Measurements from ENCODE around the gene IL17C. TPM values are rescaled to one million over a fixed set of nuclear protein-coding genes. Genes with fewer than 3 reads are reported as not detected.

The IL17C gene
- total and polyA plus RNA-seq, 10 of the 15 experiments (the other 5 are each of a cell fraction or from before 2014, with no cell fraction given): not detected

DNA sequence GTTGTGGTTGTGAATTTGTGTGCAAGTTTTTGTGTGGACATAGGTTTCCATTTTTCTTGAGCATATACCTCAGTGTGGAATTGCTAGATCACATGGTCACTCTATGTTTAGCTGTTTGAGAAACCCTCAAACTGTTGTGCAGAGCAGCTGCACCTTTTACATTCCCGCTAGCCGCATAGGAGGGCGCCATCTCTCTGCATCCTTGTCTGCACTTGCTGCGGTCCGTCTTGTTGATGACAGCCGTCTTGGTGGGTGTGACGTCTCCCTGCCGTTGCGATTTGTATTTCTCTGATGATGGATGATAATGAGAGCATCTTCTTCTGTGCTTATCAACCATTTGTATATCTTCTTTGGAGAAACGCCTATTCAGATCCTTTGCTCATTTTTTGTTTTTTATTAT lies 25.1 kb upstream of the IL17C start:
- ChIA-PET POLR2A (no interaction called here), RAD21 (ENCODE audit: unreplicated experiment) (no interaction called here), SMC1A (ENCODE audit: uncharacterized antibody, unreplicated experiment) (no interaction called here), CTCF (interaction anchor here (0.8 kb wide), 2 partner anchors 13 to 124 kb away, joined by 3 to 4 read pairs; no protein-coding TSS in a partner anchor)
- no peaks in the 10 kb centered on the region for H3K79me2 ChIP-seq (ENCODE audit: control insufficient read depth, insufficient read depth, low read length)
- no peak overlapping the region for H3K4me2 ChIP-seq (ENCODE audit: control insufficient read depth, insufficient read depth)
- DNase-seq (ENCODE audit: low read depth, low spot score): no peak
- no peak for TF ChIP-seq DPF2 (IDR thresholded peaks at IDR 0.05)
- TF ChIP-seq ESRRA (IDR thresholded peaks at IDR 0.05; ENCODE audit: low read length): no peak
- TF ChIP-seq HDAC2 (IDR thresholded peaks at IDR 0.05): no peak
- no peak for TF ChIP-seq POU2F2 (IDR thresholded peaks at IDR 0.05; ENCODE audit: borderline replicate concordance, low read depth, low read length)
- no peak for TF ChIP-seq IKZF1 (conservative IDR thresholded peaks at IDR 0.05)
- no peak for TF ChIP-seq BMI1 (IDR thresholded peaks at IDR 0.05; ENCODE audit: borderline replicate concordance)
- TF ChIP-seq ATF7 (IDR thresholded peaks at IDR 0.05; ENCODE audit: low read depth): no peak
- TF ChIP-seq, protein P1, sequence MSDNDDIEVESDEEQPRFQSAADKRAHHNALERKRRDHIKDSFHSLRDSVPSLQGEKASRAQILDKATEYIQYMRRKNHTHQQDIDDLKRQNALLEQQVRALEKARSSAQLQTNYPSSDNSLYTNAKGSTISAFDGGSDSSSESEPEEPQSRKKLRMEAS (IDR thresholded peaks at IDR 0.05; ENCODE audit: low read depth, low read length): no peak
- no peak for TF ChIP-seq CEBPB (IDR thresholded peaks at IDR 0.05; ENCODE audit: borderline replicate concordance in 1 of 2, low read depth in 2 of 2, low read length in 2 of 2)
- TF ChIP-seq POLR2AphosphoS2 (IDR thresholded peaks at IDR 0.05; ENCODE audit: low read depth, low read length): no peak
- TF ChIP-seq, protein P2, sequence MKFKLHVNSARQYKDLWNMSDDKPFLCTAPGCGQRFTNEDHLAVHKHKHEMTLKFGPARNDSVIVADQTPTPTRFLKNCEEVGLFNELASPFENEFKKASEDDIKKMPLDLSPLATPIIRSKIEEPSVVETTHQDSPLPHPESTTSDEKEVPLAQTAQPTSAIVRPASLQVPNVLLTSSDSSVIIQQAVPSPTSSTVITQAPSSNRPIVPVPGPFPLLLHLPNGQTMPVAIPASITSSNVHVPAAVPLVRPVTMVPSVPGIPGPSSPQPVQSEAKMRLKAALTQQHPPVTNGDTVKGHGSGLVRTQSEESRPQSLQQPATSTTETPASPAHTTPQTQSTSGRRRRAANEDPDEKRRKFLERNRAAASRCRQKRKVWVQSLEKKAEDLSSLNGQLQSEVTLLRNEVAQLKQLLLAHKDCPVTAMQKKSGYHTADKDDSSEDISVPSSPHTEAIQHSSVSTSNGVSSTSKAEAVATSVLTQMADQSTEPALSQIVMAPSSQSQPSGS (IDR thresholded peaks at IDR 0.05; ENCODE audit: low read length): no peak
- no peak for TF ChIP-seq CHD2 (IDR thresholded peaks at IDR 0.05; ENCODE audit: borderline replicate concordance, low read depth, low read length)
- no peak for TF ChIP-seq PAX5 (IDR thresholded peaks at IDR 0.05; ENCODE audit: borderline replicate concordance, low read depth, low read length)
- TF ChIP-seq TARDBP (IDR thresholded peaks at IDR 0.05; ENCODE audit: borderline replicate concordance): no peak
- TF ChIP-seq ASH2L (IDR thresholded peaks at IDR 0.05; ENCODE audit: borderline replicate concordance, low read depth): no peak
- no peak for TF ChIP-seq SMAD1 (IDR thresholded peaks at IDR 0.05; ENCODE audit: low read depth, partially characterized antibody)
- no peaks in the 10 kb centered on the region for H3K27me3 ChIP-seq (replicated peaks in 1 of 2; ENCODE audit: control insufficient read depth in 2 of 2, insufficient read depth in 2 of 2, low read length in 1 of 2)
- no TSS peak for BruUV-seq (replicated peaks)
- H4K20me1 ChIP-seq (ENCODE audit: control insufficient read depth, insufficient read depth): no peaks in the 10 kb centered on the region
- H3K4me1 ChIP-seq (ENCODE audit: control insufficient read depth, insufficient read depth, low read length): peaks cover 1% of the 10 kb centered on the region; the same call in 1 of the 2 replicates
- H3K27ac ChIP-seq (ENCODE audit: control insufficient read depth, insufficient read depth): no peak overlapping the region
- no peak for FAIRE-seq
- H3K4me3 ChIP-seq: no peak overlapping the region
- H3K9ac ChIP-seq (ENCODE audit: control insufficient read depth, insufficient read depth, low read length): no peak overlapping the region
- ATAC-seq: no peak
- H3K36me3 ChIP-seq (ENCODE audit: control insufficient read depth in 2 of 2, insufficient read depth in 2 of 2, low read length in 1 of 2): peaks cover 10 to 31% of the 10 kb centered on the region in 2 experiments; a peak in 3 of 4 replicates
- intact Hi-C loops (cut with micrococcal nuclease; ENCODE audit: unreplicated experiment) (no loop called here), in situ Hi-C loops (cut with MboI) (no loop called here)
- no peaks in the 10 kb centered on the region for H3K9me3 ChIP-seq (replicated peaks; ENCODE audit: control insufficient read depth, insufficient read depth, low read length)
- WGBS (ENCODE audit: insufficient coverage, insufficient replicate concordance, low lambda C conversion rate, missing lambda C conversion rate): 82% methylated on average over 10 of the region's 10 CpGs
- H2AFZ ChIP-seq (ENCODE audit: control insufficient read depth, low read depth, low read length): no peak overlapping the region
